Astrocyte (in vitro differentiated cells and primary cell): ENCODE results near the gene EDA.

Source experiments
- EZH2 ChIP-seq: IDR thresholded peaks from 2 replicates; pipeline ENCODE4 v1.6.1; 2012; ENCODE audit warnings: mild to moderate bottlenecking, low read length, inconsistent platforms; ENCODE audit not compliant: insufficient read depth
- TF ChIP-seq, protein P1 (sequence below): IDR thresholded peaks from 2 replicates; pipeline ENCODE4 v1.5.1; 2011; ENCODE audit warnings: low read depth, mild to moderate bottlenecking, inconsistent platforms, low read length, moderate library complexity; ENCODE audit not compliant: insufficient read depth

DNA sequence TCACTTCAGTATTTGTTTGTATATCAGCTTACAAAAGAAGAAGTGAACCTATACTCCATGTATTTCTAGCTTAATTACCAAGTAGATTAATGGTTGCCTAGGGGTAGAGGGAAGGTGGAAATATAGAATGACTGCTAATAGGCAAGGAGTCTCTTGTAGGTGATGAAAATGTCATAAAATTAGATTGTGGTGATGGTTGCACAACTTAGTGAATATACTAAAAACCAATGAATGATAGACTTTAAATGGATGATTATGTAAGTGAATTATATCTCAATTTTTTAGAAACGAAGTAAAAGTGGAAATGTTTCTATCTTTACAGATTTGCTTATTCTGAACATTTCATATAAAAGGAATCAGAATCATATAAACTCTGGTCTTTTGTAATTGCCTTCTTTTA is 268.3 kb downstream of the EDA start:
- TF ChIP-seq, protein P1, sequence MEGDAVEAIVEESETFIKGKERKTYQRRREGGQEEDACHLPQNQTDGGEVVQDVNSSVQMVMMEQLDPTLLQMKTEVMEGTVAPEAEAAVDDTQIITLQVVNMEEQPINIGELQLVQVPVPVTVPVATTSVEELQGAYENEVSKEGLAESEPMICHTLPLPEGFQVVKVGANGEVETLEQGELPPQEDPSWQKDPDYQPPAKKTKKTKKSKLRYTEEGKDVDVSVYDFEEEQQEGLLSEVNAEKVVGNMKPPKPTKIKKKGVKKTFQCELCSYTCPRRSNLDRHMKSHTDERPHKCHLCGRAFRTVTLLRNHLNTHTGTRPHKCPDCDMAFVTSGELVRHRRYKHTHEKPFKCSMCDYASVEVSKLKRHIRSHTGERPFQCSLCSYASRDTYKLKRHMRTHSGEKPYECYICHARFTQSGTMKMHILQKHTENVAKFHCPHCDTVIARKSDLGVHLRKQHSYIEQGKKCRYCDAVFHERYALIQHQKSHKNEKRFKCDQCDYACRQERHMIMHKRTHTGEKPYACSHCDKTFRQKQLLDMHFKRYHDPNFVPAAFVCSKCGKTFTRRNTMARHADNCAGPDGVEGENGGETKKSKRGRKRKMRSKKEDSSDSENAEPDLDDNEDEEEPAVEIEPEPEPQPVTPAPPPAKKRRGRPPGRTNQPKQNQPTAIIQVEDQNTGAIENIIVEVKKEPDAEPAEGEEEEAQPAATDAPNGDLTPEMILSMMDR: no peak
- TF ChIP-seq EZH2: no peak
